Muscle of leg (tissue), 11 donors: ENCODE measurements around the gene DIS3L2. TPM values are rescaled to one million over a fixed set of nuclear protein-coding genes. Genes with fewer than 3 reads are reported as not detected.

Experiments
- DNase-seq: peaks from one replicate; pipeline ENCODE4 v3.0.0; 2013
- H3K27ac ChIP-seq: one replicate; pipeline ENCODE4 v1.5.1; 2013; ENCODE audit warnings: mild to moderate bottlenecking, low read length, control low read depth
- H3K27me3 ChIP-seq: one replicate; pipeline ENCODE4 v1.6.1; 2013; ENCODE audit warnings: low read length; ENCODE audit not compliant: control insufficient read depth, insufficient read depth
- H3K36me3 ChIP-seq: one replicate; pipeline ENCODE4 v1.6.1; 2013; ENCODE audit warnings: low read length; ENCODE audit not compliant: control insufficient read depth, insufficient read depth
- H3K4me1 ChIP-seq: one replicate; pipeline ENCODE4 v1.6.1; 2013; ENCODE audit warnings: low read length; ENCODE audit not compliant: control insufficient read depth, insufficient read depth
- H3K4me3 ChIP-seq: one replicate; pipeline ENCODE4 v1.5.1; 2013; ENCODE audit warnings: low read length, control low read depth
- H3K9me3 ChIP-seq: replicated peaks from 2 replicates; pipeline ENCODE4 v1.6.1; 2013; ENCODE audit warnings: low read depth, low read length; ENCODE audit not compliant: control insufficient read depth
- WGBS: methylation state at CpG from one replicate; pipeline ENCODE4 v1.1.5; 2013; ENCODE audit warnings: missing lambda C conversion rate; ENCODE audit not compliant: insufficient coverage; 5-methylcytosine and 5-hydroxymethylcytosine counted together
- polyA plus RNA-seq, 8 donors: library from polyadenylated mRNA; unstranded; fragments of 120-200 nt; gene quantifications; one replicate each; pipeline versions ENCODE4 v1.2.1 to v1.2.3, GENCODE V29; 2013; ENCODE audit warnings: inconsistent platforms in 1 of 8, low replicate concordance in 1 of 8; ENCODE audit not compliant: insufficient read length in 8 of 8, insufficient read depth in 1 of 8
- total RNA-seq: library from RNA; stranded (reverse); fragments of 120-200 nt; gene quantifications from one replicate; pipeline ENCODE4 v1.2.4, GENCODE V29; 2013

The DIS3L2 gene
- total and polyA plus RNA-seq, 9 donors, result 19.3 to 29.8 (median 24.3) TPM

- H3K4me3 ChIP-seq, result no peak overlapping the region
- H3K27ac ChIP-seq, result no peak overlapping the region
- H3K27me3 ChIP-seq, result peaks cover 3% of the 10 kb centered on the region
- H3K36me3 ChIP-seq, result peaks cover 24% of the 10 kb centered on the region
- 64% methylated on average over 23 of the region's 23 CpGs for WGBS
- no peaks in the 10 kb centered on the region for H3K9me3 ChIP-seq
- peaks cover 3% of the 10 kb centered on the region for H3K4me1 ChIP-seq
- no peak for DNase-seq
Observed at GRCh38 chr2:232339121-232340081, 377.9 kb downstream of the DIS3L2 start.

- 83% methylated on average over 12 of the region's 14 CpGs for WGBS
- H3K36me3 ChIP-seq, result peaks cover 24% of the 10 kb centered on the region
- H3K27me3 ChIP-seq, result peaks cover 3% of the 10 kb centered on the region
- DNase-seq, result no peak
- H3K4me3 ChIP-seq, result no peak overlapping the region
- no peak overlapping the region for H3K27ac ChIP-seq
- no peaks in the 10 kb centered on the region for H3K9me3 ChIP-seq
- H3K4me1 ChIP-seq, result peaks cover 3% of the 10 kb centered on the region
Observed at GRCh38 chr2:232340171-232340935, 378.8 kb downstream of the DIS3L2 start.

- no peak overlapping the region for H3K27ac ChIP-seq
- no peaks in the 10 kb centered on the region for H3K9me3 ChIP-seq
- peaks cover 3% of the 10 kb centered on the region for H3K4me1 ChIP-seq
- no peak overlapping the region for H3K4me3 ChIP-seq
- H3K36me3 ChIP-seq, result peaks cover 16% of the 10 kb centered on the region
- H3K27me3 ChIP-seq, result peaks cover 3% of the 10 kb centered on the region
- no peak for DNase-seq
- 76% methylated on average over 17 of the region's 17 CpGs for WGBS
Observed at GRCh38 chr2:232341061-232341738, 379.7 kb downstream of the DIS3L2 start.

GRCh38 chr2:232341739-232342126 lies 380.2 kb downstream of the DIS3L2 start:
- no CpG with 5 or more reads among the region's 4 CpGs for WGBS
- no peak for DNase-seq
- H3K36me3 ChIP-seq, result peaks cover 13% of the 10 kb centered on the region
- no peak overlapping the region for H3K27ac ChIP-seq
- peaks cover 3% of the 10 kb centered on the region for H3K4me1 ChIP-seq
- no peaks in the 10 kb centered on the region for H3K9me3 ChIP-seq
- peaks cover 3% of the 10 kb centered on the region for H3K27me3 ChIP-seq
- H3K4me3 ChIP-seq, result no peak overlapping the region

GRCh38 chr2:232342635-232343565 lies 381.4 kb downstream of the DIS3L2 start:
- Histone ChIP-seq H3K4me3 (no peak overlapping the region), H3K27me3 (peaks cover 3% of the 10 kb centered on the region), H3K27ac (no peak overlapping the region), H3K9me3 (no peaks in the 10 kb centered on the region), H3K36me3 (peaks cover 10% of the 10 kb centered on the region), H3K4me1 (peaks cover 3% of the 10 kb centered on the region)
- WGBS, result 62% methylated on average over 19 of the region's 19 CpGs
- no peak for DNase-seq

GRCh38 chr2:232343821-232344220 lies 382.3 kb downstream of the DIS3L2 start:
- Histone ChIP-seq H3K4me3 (no peak overlapping the region), H3K4me1 (peaks cover 3% of the 10 kb centered on the region), H3K27ac (no peak overlapping the region), H3K36me3 (peaks cover 10% of the 10 kb centered on the region), H3K9me3 (no peaks in the 10 kb centered on the region), H3K27me3 (peaks cover 8% of the 10 kb centered on the region)
- DNase-seq, result no peak
- 81% methylated on average over 4 of the region's 6 CpGs for WGBS

GRCh38 chr2:232345251-232345650 lies 383.7 kb downstream of the DIS3L2 start:
- Histone ChIP-seq H3K4me1 (peaks cover 2% of the 10 kb centered on the region), H3K4me3 (no peak overlapping the region), H3K27ac (no peak overlapping the region), H3K36me3 (peaks cover 10% of the 10 kb centered on the region), H3K9me3 (no peaks in the 10 kb centered on the region), H3K27me3 (peaks cover 21% of the 10 kb centered on the region)
- WGBS, result 84% methylated on average over 3 of the region's 8 CpGs
- no peak for DNase-seq

- no peak overlapping the region for H3K4me3 ChIP-seq
- no peak overlapping the region for H3K27ac ChIP-seq
- DNase-seq, result no peak
- H3K4me1 ChIP-seq, result peaks cover 10% of the 10 kb centered on the region
- WGBS, result 100% methylated on average over 1 of the region's 6 CpGs
- no peaks in the 10 kb centered on the region for H3K36me3 ChIP-seq
- no peaks in the 10 kb centered on the region for H3K9me3 ChIP-seq
- peaks cover 43% of the 10 kb centered on the region for H3K27me3 ChIP-seq
Observed at GRCh38 chr2:232347369-232347768, 385.9 kb downstream of the DIS3L2 start.

GRCh38 chr2:232348936-232349335 lies 387.4 kb downstream of the DIS3L2 start:
- Histone ChIP-seq H3K4me1 (peaks cover 10% of the 10 kb centered on the region), H3K4me3 (no peak overlapping the region), H3K36me3 (no peaks in the 10 kb centered on the region), H3K27me3 (peaks cover 55% of the 10 kb centered on the region), H3K27ac (no peak overlapping the region), H3K9me3 (no peaks in the 10 kb centered on the region)
- 61% methylated on average over 6 of the region's 6 CpGs for WGBS
- no peak for DNase-seq
